Cardiac fibroblast (primary cell): ENCODE measurements around the gene NXPE3.
"Not testable (repeated sequence)": the region's sequence is repeated elsewhere in the genome, so short reads cannot be mapped to it uniquely, and the experiment has no call there.

Experiments used
- DNase-seq, 2 donors: peaks; one replicate each; pipeline versions ENCODE4 v3.0.0 to v3.0.0-alpha.2; 2010; ENCODE audit warnings: low read depth in 2 of 2
- H3K4me3 ChIP-seq, 2 donors: replicated peaks in 1 of 2; 1 replicate in 1 of 2; 2 replicates in 1 of 2; pipeline ENCODE4 v1.5.1; 2011; ENCODE audit warnings: low read depth in 2 of 2, low read length in 2 of 2, mild to moderate bottlenecking in 2 of 2, moderate library complexity in 1 of 2
- CTCF ChIP-seq: IDR thresholded peaks from one replicate; pipeline ENCODE4 v1.5.1; 2011; ENCODE audit warnings: low read depth, mild to moderate bottlenecking, low read length, inconsistent platforms

The NXPE3 gene

GRCh38 chr3:101779047-101779821, at the start of gene NXPE3:
NXPE3 (plus strand) TSS chr3:101779211; CDS start chr3:101785597, 6,386 bp downstream.
- H3K4me3 ChIP-seq, result peak within 1 kb of the TSS; percentile 75 to 85
- TF ChIP-seq CTCF, result no peak
- peak; percentile 77 to 81 for DNase-seq

- DNase-seq, result no peak
- H3K4me3 ChIP-seq, result no peak overlapping the region
- TF ChIP-seq CTCF, result no peak
Observed at GRCh38 chr3:101729586-101729985, 49.4 kb upstream of the NXPE3 start.

- DNase-seq, result no peak
- H3K4me3 ChIP-seq, result no peak overlapping the region
- TF ChIP-seq CTCF, result no peak
Observed at GRCh38 chr3:101730839-101731238, 48.2 kb upstream of the NXPE3 start.

- TF ChIP-seq CTCF, result no peak
- DNase-seq, result no peak
Observed at GRCh38 chr3:101732240-101732641, 46.8 kb upstream of the NXPE3 start.

GRCh38 chr3:101735833-101736232, 43.2 kb upstream of the NXPE3 start:
- no peak overlapping the region for H3K4me3 ChIP-seq
- TF ChIP-seq CTCF, result no peak
- no peak for DNase-seq

More at GRCh38 chr3:101732240-101732641, 46.8 kb upstream of the NXPE3 start:
- no peak overlapping the region for H3K4me3 ChIP-seq

GRCh38 chr3:101741914-101742313, 37.1 kb upstream of the NXPE3 start:
- peak in 1 of 2 donors; percentile 15 for DNase-seq
- H3K4me3 ChIP-seq, result not testable (repeated sequence)

GRCh38 chr3:101744811-101745210, 34.2 kb upstream of the NXPE3 start:
- no peak for TF ChIP-seq CTCF
- no peak for DNase-seq
- H3K4me3 ChIP-seq, result no peak overlapping the region

- DNase-seq, H3K4me3 ChIP-seq: not testable (repeated sequence)
Observed at GRCh38 chr3:101745934-101746333, 33.1 kb upstream of the NXPE3 start.

- H3K4me3 ChIP-seq, DNase-seq: not testable (repeated sequence)
Observed at GRCh38 chr3:101753386-101754113, 25.5 kb upstream of the NXPE3 start.
